ENCODE data around the gene KIAA1217. TPM values are rescaled to one million over a fixed set of nuclear protein-coding genes. Genes with fewer than 3 reads are reported as not detected.

KIAA1217 gene
- total and polyA plus RNA-seq, 12 donors = 6.9 to 49.5 (median 38.4) TPM

- WGBS, 2 donors = 84 to 86% methylated on average over 2 of the region's 2 CpGs
- H3K36me3 ChIP-seq = peaks cover 0 to 15% (median 0%) of the 10 kb centered on the region in 9 donors
- ATAC-seq (no peak), DNase-seq (no peak)
- no peak overlapping the region for H3K4me3 ChIP-seq
- no peak overlapping the region for H3K27ac ChIP-seq
- no peaks in the 10 kb centered on the region for H3K9me3 ChIP-seq
- H3K27me3 ChIP-seq = no peaks in the 10 kb centered on the region
- H3K4me1 ChIP-seq = peaks cover 0 to 7% (median 0%) of the 10 kb centered on the region in 9 donors
- TF ChIP-seq CTCF (IDR thresholded peaks at IDR 0.05) = no peak
- intact Hi-C loops (cut with DNase I) = no loop called here
Observed at GRCh38 chr10:24428410-24428782, 219.5 kb downstream of the KIAA1217 start.

GRCh38 chr10:24430591-24430990 lies 221.7 kb downstream of the KIAA1217 start:
- no peak for ATAC-seq
- WGBS, 2 donors = 87 to 92% methylated on average over 5 of the region's 5 CpGs
- no peaks in the 10 kb centered on the region for H3K27me3 ChIP-seq
- H3K4me1 ChIP-seq = peaks cover 0 to 7% (median 0%) of the 10 kb centered on the region in 9 donors
- H3K27ac ChIP-seq = no peak overlapping the region
- no peak overlapping the region for H3K4me3 ChIP-seq
- H3K36me3 ChIP-seq = peaks cover 0 to 33% (median 6%) of the 10 kb centered on the region in 9 donors
- no peak for DNase-seq
- intact Hi-C loops (cut with DNase I) = no loop called here
- no peak for TF ChIP-seq CTCF (IDR thresholded peaks at IDR 0.05)
- H3K9me3 ChIP-seq = no peaks in the 10 kb centered on the region

GRCh38 chr10:24432478-24433416 lies 223.8 kb downstream of the KIAA1217 start:
- peak in 4 of 8 donors; percentile 33 to 60 (median 47) for ATAC-seq
- no peaks in the 10 kb centered on the region for H3K9me3 ChIP-seq
- no peaks in the 10 kb centered on the region for H3K27me3 ChIP-seq
- H3K36me3 ChIP-seq = peaks cover 0 to 46% (median 10%) of the 10 kb centered on the region in 9 donors
- DNase-seq = no peak
- no peak overlapping the region for H3K4me3 ChIP-seq
- TF ChIP-seq CTCF (IDR thresholded peaks at IDR 0.05) = no peak
- H3K4me1 ChIP-seq = peaks cover 0 to 7% (median 0%) of the 10 kb centered on the region in 9 donors
- WGBS, 2 donors = 75 to 82% methylated on average over 9 of the region's 9 CpGs
- intact Hi-C loops (cut with DNase I) = no loop called here
- no peak overlapping the region for H3K27ac ChIP-seq

GRCh38 chr10:24433705-24434104 lies 224.8 kb downstream of the KIAA1217 start:
- WGBS, 2 donors = 96 to 99% methylated on average over 3 of the region's 3 CpGs
- Histone ChIP-seq H3K36me3 (peaks cover 0 to 54% (median 10%) of the 10 kb centered on the region in 9 donors), H3K4me3 (no peak overlapping the region), H3K4me1 (peaks cover 0 to 9% (median 0%) of the 10 kb centered on the region in 9 donors), H3K27me3 (no peaks in the 10 kb centered on the region), H3K9me3 (no peaks in the 10 kb centered on the region), H3K27ac (no peak overlapping the region)
- no peak for TF ChIP-seq CTCF (IDR thresholded peaks at IDR 0.05)
- ATAC-seq (no peak), DNase-seq (no peak)
- intact Hi-C loops (cut with DNase I) = no loop called here

All from heart right ventricle (tissue), 16 donors.